BJ (cell line): ENCODE data around the gene MACROH2A1. TPM values are rescaled to one million over a fixed set of nuclear protein-coding genes. Genes with fewer than 3 reads are reported as not detected.

Experiments
- CTCF ChIA-PET: fragments of 350-600 bp; formaldehyde crosslinking; extraction: SDS; loops from one replicate; lab custom pipeline; 2021; ENCODE audit warnings: antibody characterized with exemption, inconsistent platforms; lab: Yijun Ruan, JAX
- POLR2A ChIA-PET: fragments of 300-600 bp; sonication (Branson Sonifier 250); formaldehyde crosslinking; extraction: SDS; loops from one replicate; lab custom pipeline; 2021; ENCODE audit warnings: antibody characterized with exemption; lab: Charles Lee
- DNase-seq: peaks from one replicate; pipeline ENCODE4 v3.0.0-alpha.2; 2011; ENCODE audit warnings: low read depth
- H3K27me3 ChIP-seq: 2 replicates; pipeline ENCODE4 v1.6.0; 2011; ENCODE audit warnings: low read length; ENCODE audit not compliant: control insufficient read depth, insufficient read depth
- H3K36me3 ChIP-seq: 2 replicates; pipeline ENCODE4 v1.5.1; 2011; ENCODE audit warnings: low read length; ENCODE audit not compliant: control insufficient read depth, insufficient read depth
- H3K4me3 ChIP-seq: 2 replicates; pipeline ENCODE4 v1.5.1; 2011; ENCODE audit warnings: low read depth, mild to moderate bottlenecking, control low read depth, low read length
- polyA plus RNA-seq: library from polyadenylated mRNA; depleted of rRNA; stranded (reverse); fragments of >200 nt; gene quantifications from 2 replicates; pipeline ENCODE4 v1.2.3, GENCODE V29; 2011
- TF ChIP-seq, protein P1 (sequence below): IDR thresholded peaks from 2 replicates; pipeline ENCODE4 v1.5.1; 2011; ENCODE audit warnings: low read depth, mild to moderate bottlenecking, control low read depth, inconsistent platforms, low read length, moderate library complexity; ENCODE audit not compliant: insufficient read depth

Gene MACROH2A1
- polyA plus RNA-seq, 1 experiment: 96.0 TPM

- ChIA-PET POLR2A (no interaction called here), CTCF (interaction anchor here (1.2 kb wide), 1 partner anchor 128 kb away, joined by 3 read pairs; no protein-coding TSS in a partner anchor)
- no peak overlapping the region for H3K4me3 ChIP-seq
- TF ChIP-seq, protein P1, sequence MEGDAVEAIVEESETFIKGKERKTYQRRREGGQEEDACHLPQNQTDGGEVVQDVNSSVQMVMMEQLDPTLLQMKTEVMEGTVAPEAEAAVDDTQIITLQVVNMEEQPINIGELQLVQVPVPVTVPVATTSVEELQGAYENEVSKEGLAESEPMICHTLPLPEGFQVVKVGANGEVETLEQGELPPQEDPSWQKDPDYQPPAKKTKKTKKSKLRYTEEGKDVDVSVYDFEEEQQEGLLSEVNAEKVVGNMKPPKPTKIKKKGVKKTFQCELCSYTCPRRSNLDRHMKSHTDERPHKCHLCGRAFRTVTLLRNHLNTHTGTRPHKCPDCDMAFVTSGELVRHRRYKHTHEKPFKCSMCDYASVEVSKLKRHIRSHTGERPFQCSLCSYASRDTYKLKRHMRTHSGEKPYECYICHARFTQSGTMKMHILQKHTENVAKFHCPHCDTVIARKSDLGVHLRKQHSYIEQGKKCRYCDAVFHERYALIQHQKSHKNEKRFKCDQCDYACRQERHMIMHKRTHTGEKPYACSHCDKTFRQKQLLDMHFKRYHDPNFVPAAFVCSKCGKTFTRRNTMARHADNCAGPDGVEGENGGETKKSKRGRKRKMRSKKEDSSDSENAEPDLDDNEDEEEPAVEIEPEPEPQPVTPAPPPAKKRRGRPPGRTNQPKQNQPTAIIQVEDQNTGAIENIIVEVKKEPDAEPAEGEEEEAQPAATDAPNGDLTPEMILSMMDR: no peak
- DNase-seq: no peak
- H3K36me3 ChIP-seq: no peaks in the 10 kb centered on the region; the same call in 1 of the 2 replicates
- no peaks in the 10 kb centered on the region for H3K27me3 ChIP-seq
Observed at GRCh38 chr5:135318924-135319323, 80.1 kb downstream of the MACROH2A1 start.

GRCh38 chr5:135318037-135318436 lies 81.0 kb downstream of the MACROH2A1 start:
- no peak overlapping the region for H3K4me3 ChIP-seq
- TF ChIP-seq, protein P1: no peak
- H3K36me3 ChIP-seq: no peaks in the 10 kb centered on the region; the same call in 1 of the 2 replicates
- no peak for DNase-seq
- CTCF ChIA-PET: interaction anchor here (0.7 to 1.2 kb wide), 2 partner anchors 22 to 127 kb away, joined by 3 read pairs; no protein-coding TSS in a partner anchor
- POLR2A ChIA-PET: no interaction called here
- no peaks in the 10 kb centered on the region for H3K27me3 ChIP-seq

DNA sequence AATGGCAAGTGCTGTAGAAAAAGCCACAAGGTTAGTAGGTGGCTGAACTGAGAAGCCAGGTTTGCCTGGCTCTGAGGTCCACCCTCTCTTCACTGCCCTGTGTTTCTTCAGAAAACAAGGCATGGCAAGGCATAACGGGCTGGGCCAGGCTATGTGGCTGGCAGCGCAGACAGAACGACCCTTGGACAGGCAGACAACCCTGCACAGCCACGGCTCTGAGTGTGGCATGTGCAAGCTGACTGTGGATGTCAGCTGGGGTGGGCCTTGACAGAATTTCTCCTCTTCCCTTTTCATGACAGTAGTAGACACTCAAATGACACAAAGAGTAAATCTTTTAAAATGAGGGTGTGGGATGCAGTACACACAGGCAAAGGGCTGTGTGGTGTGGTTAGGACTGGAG lies 81.7 kb downstream of the MACROH2A1 start:
- Histone ChIP-seq H3K36me3 (no peaks in the 10 kb centered on the region; the same call in 1 of the 2 replicates), H3K27me3 (no peaks in the 10 kb centered on the region), H3K4me3 (no peak overlapping the region)
- DNase-seq: no peak
- TF ChIP-seq, protein P1: no peak
- CTCF ChIA-PET: interaction anchor here (0.7 kb wide), 1 partner anchor 23 kb away, joined by 3 read pairs; no protein-coding TSS in a partner anchor
- POLR2A ChIA-PET: no interaction called here

GRCh38 chr5:135315386-135315785 lies 83.6 kb downstream of the MACROH2A1 start:
- no peak for DNase-seq
- no peaks in the 10 kb centered on the region for H3K27me3 ChIP-seq
- CTCF ChIA-PET: interaction anchor here (1.3 kb wide), 1 partner anchor 19 kb away, joined by 3 read pairs; no protein-coding TSS in a partner anchor
- TF ChIP-seq, protein P1: no peak
- POLR2A ChIA-PET: no interaction called here
- no peak overlapping the region for H3K4me3 ChIP-seq
- H3K36me3 ChIP-seq: no peaks in the 10 kb centered on the region; the same call in 1 of the 2 replicates

DNA sequence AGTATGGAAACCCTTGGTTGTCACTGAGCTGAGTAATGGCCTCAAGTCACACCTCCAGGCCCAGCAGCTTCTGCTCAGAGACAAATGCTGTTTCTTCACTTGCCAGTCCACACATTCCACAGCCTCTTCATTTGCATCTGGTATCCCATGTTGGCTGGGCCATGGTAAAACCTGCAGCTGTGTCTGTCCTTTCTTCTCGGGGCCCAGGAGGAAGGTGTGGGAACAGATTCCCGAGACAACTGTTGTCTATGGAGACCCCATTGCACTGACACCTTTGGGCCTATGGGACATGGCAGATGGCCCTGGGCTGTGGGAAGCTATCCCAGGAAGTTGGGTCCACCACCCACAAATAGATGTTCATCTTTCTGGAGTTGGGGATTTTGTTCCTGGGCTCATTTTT lies 85.1 kb downstream of the MACROH2A1 start:
- ChIA-PET CTCF (interaction anchor here (1.3 to 1.4 kb wide), 2 partner anchors 10 to 20 kb away, joined by 3 read pairs; no protein-coding TSS in a partner anchor), POLR2A (no interaction called here)
- Histone ChIP-seq H3K27me3 (no peaks in the 10 kb centered on the region), H3K4me3 (no peak overlapping the region), H3K36me3 (no peaks in the 10 kb centered on the region)
- TF ChIP-seq, protein P1: no peak
- DNase-seq: no peak
